SK-N-SH (cell line): Measurements from ENCODE around the gene MEGF10. TPM values are rescaled to one million over a fixed set of nuclear protein-coding genes. Genes with fewer than 3 reads are reported as not detected.

ENCODE experiments used
- CTCF ChIA-PET: fragments of 300-600, 350-600 bp; formaldehyde crosslinking; extraction: SDS; loops from one replicate; lab custom pipeline; 2021; lab: Yijun Ruan, JAX
- POLR2A ChIA-PET: fragments of 350-600 bp; sonication (Branson Sonifier 250); formaldehyde crosslinking; extraction: SDS; loops from one replicate; lab custom pipeline; 2020; ENCODE audit warnings: antibody characterized with exemption, inconsistent platforms; lab: Yijun Ruan, JAX
- DNase-seq: peaks from one replicate; pipeline ENCODE4 v3.0.0; 2012
- H2AFZ ChIP-seq: fragments of 200-600 bp; sonication (generic); 2 replicates; pipeline ENCODE4 v1.8.1; 2016; ENCODE audit warnings: antibody characterized with exemption, mild to moderate bottlenecking, low read depth
- H3F3A ChIP-seq: fragments of 200-600 bp; sonication (generic); replicated peaks from 2 replicates; pipeline ENCODE3; 2016; ENCODE audit warnings: antibody characterized with exemption, mild to moderate bottlenecking; ENCODE audit not compliant: insufficient read depth
- H3K27ac ChIP-seq, 2 experiments: fragments of 200-500 bp in 1 of 2; fragments of 200-600 bp in 1 of 2; sonication (Bioruptor generic) in 1 of 2; sonication (generic), shearing (Covaris generic) in 1 of 2; 2 replicates each; pipeline versions ENCODE4 v1.5.1 to v1.6.1; 2014 to 2016; ENCODE audit warnings: low read depth in 2 of 2, inconsistent platforms in 1 of 2, low read length in 1 of 2, mild to moderate bottlenecking in 1 of 2, mixed read lengths in 1 of 2
- H3K27me3 ChIP-seq: fragments of 200-600 bp; sonication (generic), shearing (Covaris generic); 2 replicates; pipeline ENCODE4 v1.6.1; 2016; ENCODE audit warnings: mixed run types; ENCODE audit not compliant: insufficient read depth
- H3K36me3 ChIP-seq, 2 experiments: fragments of 200-500 bp in 1 of 2; fragments of 200-600 bp in 1 of 2; sonication (Bioruptor generic) in 1 of 2; sonication (generic) in 1 of 2; replicated peaks in 1 of 2; 2 replicates each; pipeline versions ENCODE3 to v1.5.1; 2014 to 2016; ENCODE audit warnings: low read length in 1 of 2, mild to moderate bottlenecking in 1 of 2; ENCODE audit not compliant: insufficient read depth in 2 of 2, control insufficient read depth in 1 of 2
- H3K4me1 ChIP-seq, 2 experiments: fragments of 200-500 bp in 1 of 2; fragments of 200-600 bp in 1 of 2; sonication (Bioruptor generic) in 1 of 2; sonication (generic), shearing (Covaris generic) in 1 of 2; 2 replicates each; pipeline versions ENCODE4 v1.5.1 to v1.6.1; 2014 to 2016; ENCODE audit warnings: low read depth in 1 of 2, low read length in 1 of 2, mixed run types in 1 of 2; ENCODE audit not compliant: insufficient read depth in 2 of 2, control insufficient read depth in 1 of 2
- H3K4me2 ChIP-seq: fragments of 200-600 bp; sonication (generic), shearing (Covaris generic); 2 replicates; pipeline ENCODE4 v1.6.1; 2017; ENCODE audit warnings: mixed run types
- H3K4me3 ChIP-seq, 2 experiments: fragments of 200-500 bp in 1 of 2; fragments of 200-600 bp in 1 of 2; sonication (Bioruptor generic) in 1 of 2; sonication (generic), shearing (Covaris generic) in 1 of 2; 2 replicates each; pipeline versions ENCODE4 v1.5.1 to v1.8.1; 2014 to 2016; ENCODE audit warnings: low read depth in 2 of 2, inconsistent platforms in 1 of 2, low read length in 1 of 2, mild to moderate bottlenecking in 1 of 2, mixed read lengths in 1 of 2, moderate library complexity in 1 of 2
- H3K79me2 ChIP-seq: fragments of 200-600 bp; sonication (generic); 2 replicates; pipeline ENCODE4 v1.8.1; 2017; ENCODE audit warnings: mild to moderate bottlenecking; ENCODE audit not compliant: insufficient read depth
- H3K9ac ChIP-seq: fragments of 200-600 bp; sonication (generic); 2 replicates; pipeline ENCODE4 v1.6.1; 2017; ENCODE audit warnings: mixed run types
- H3K9me2 ChIP-seq: fragments of 200-600 bp; sonication (generic); 2 replicates; pipeline ENCODE4 v1.6.1; 2017; ENCODE audit warnings: mixed run types
- H3K9me3 ChIP-seq: fragments of 200-600 bp; sonication (generic); 2 replicates; pipeline ENCODE4 v1.6.1; 2017; ENCODE audit warnings: mixed run types, mild to moderate bottlenecking, moderate library complexity
- H4K20me1 ChIP-seq: fragments of 200-600 bp; sonication (generic); 2 replicates; pipeline ENCODE4 v1.6.1; 2017; ENCODE audit warnings: mild to moderate bottlenecking, mixed run types; ENCODE audit not compliant: insufficient read depth
- EP300 ChIP-seq, 2 experiments: IDR thresholded peaks; 2 replicates each; pipeline versions ENCODE4 v1.4.0 to v1.6.1; 2012; ENCODE audit warnings: borderline replicate concordance in 1 of 2, low read depth in 1 of 2, low read length in 1 of 2
- EZH2phosphoT487 ChIP-seq: fragments of 200-600 bp; sonication (generic); IDR thresholded peaks from 2 replicates; pipeline ENCODE4 v1.6.1; 2017; ENCODE audit warnings: low read depth, mixed run types, mild to moderate bottlenecking, antibody characterized with exemption, moderate library complexity, borderline replicate concordance
- FOSL2 ChIP-seq: IDR thresholded peaks from 2 replicates; pipeline ENCODE4 v1.4.0; 2012; ENCODE audit warnings: low read depth, mild to moderate bottlenecking, moderate library complexity, borderline replicate concordance
- FOXJ3 ChIP-seq: sonication (generic); formaldehyde crosslinking; IDR thresholded peaks from 2 replicates; pipeline ENCODE4 v1.5.1; 2020; ENCODE audit warnings: mild to moderate bottlenecking, missing genetic modification reagents
- FOXM1 ChIP-seq: IDR thresholded peaks from 2 replicates; pipeline ENCODE4 v1.4.0; 2012; ENCODE audit warnings: low read depth, mild to moderate bottlenecking
- GABPA ChIP-seq: IDR thresholded peaks from 2 replicates; pipeline ENCODE4 v1.4.0; 2012; ENCODE audit warnings: low read depth, mild to moderate bottlenecking
- GATA2 ChIP-seq: sonication (generic); formaldehyde crosslinking; IDR thresholded peaks from 2 replicates; pipeline ENCODE4 v1.5.0; 2020; ENCODE audit warnings: mild to moderate bottlenecking, missing genetic modification reagents
- IRF3 ChIP-seq: fragments of 150-350 bp; IDR thresholded peaks from 2 replicates; pipeline ENCODE4 v1.6.1; 2016; ENCODE audit warnings: mild to moderate bottlenecking, low read depth, low read length
- MEF2A ChIP-seq: IDR thresholded peaks from 2 replicates; pipeline ENCODE4 v1.4.0; 2012; ENCODE audit warnings: low read depth, borderline replicate concordance
- MXI1 ChIP-seq: IDR thresholded peaks from 2 replicates; pipeline ENCODE4 v1.6.1; 2012; ENCODE audit warnings: mild to moderate bottlenecking, low read depth, low read length, improper control_type of control experiment
- NRF1 ChIP-seq: IDR thresholded peaks from 2 replicates; pipeline ENCODE4 v1.6.1; 2012; ENCODE audit warnings: low read depth, mild to moderate bottlenecking, low read length
- PBX3 ChIP-seq: IDR thresholded peaks from 2 replicates; pipeline ENCODE4; 2012
- POLR2AphosphoS5 ChIP-seq: IDR thresholded peaks from 2 replicates; pipeline ENCODE4 v1.6.1; 2012; ENCODE audit warnings: low read depth, low read length
- TCF12 ChIP-seq: IDR thresholded peaks from 2 replicates; pipeline ENCODE4 v1.4.0; 2012
- USF1 ChIP-seq: IDR thresholded peaks from 2 replicates; pipeline ENCODE4 v1.4.0; 2012; ENCODE audit warnings: low read depth, borderline replicate concordance
- USF2 ChIP-seq: fragments of 150-350 bp; IDR thresholded peaks from 2 replicates; pipeline ENCODE4 v1.6.1; 2017; ENCODE audit warnings: antibody characterized with exemption, low read length, low read depth, borderline replicate concordance
- YY1 ChIP-seq: IDR thresholded peaks from 2 replicates; pipeline ENCODE4 v1.4.0; 2012; ENCODE audit warnings: low read depth, mild to moderate bottlenecking
- WGBS: methylation state at CpG from one replicate; pipeline ENCODE4 v1.1.6; 2017; ENCODE audit warnings: low lambda C conversion rate; 5-methylcytosine and 5-hydroxymethylcytosine counted together
- polyA plus RNA-seq, 3 experiments: library from polyadenylated mRNA; depleted of rRNA; stranded (reverse); fragments of >200 nt; gene quantifications; 2 replicates each; pipeline ENCODE4 v1.2.3, GENCODE V29; 2012

Gene MEGF10
- polyA plus RNA-seq, 1 of the 3 experiments (the other 2 are of a cell fraction) = 1.1 TPM

- Histone ChIP-seq H3K9me2 (no peaks in the 10 kb centered on the region), H3K4me1 (peaks cover 0 to 8% of the 10 kb centered on the region in 2 experiments; a peak in 1 of 4 replicates), H2AFZ (no peak overlapping the region), H3K4me3 (no peak overlapping the region), H4K20me1 (no peaks in the 10 kb centered on the region), H3K27me3 (no peaks in the 10 kb centered on the region), H3K36me3 (no peaks in the 10 kb centered on the region), H3K9ac (no peak overlapping the region), H3K4me2 (no peak overlapping the region), H3F3A (no peaks in the 10 kb centered on the region), H3K79me2 (no peaks in the 10 kb centered on the region), H3K27ac (no peak overlapping the region), H3K9me3 (no peaks in the 10 kb centered on the region)
- WGBS = 77% methylated on average over 1 of the region's 1 CpG
- POLR2A ChIA-PET = no interaction called here
- CTCF ChIA-PET = interaction anchor here (1.1 to 4.0 kb wide), 8 partner anchors 11 to 210 kb away, joined by 3 to 25 read pairs (median 6); no protein-coding TSS in a partner anchor
- TF ChIP-seq MEF2A (no peak), FOXJ3 (CRISPR knock-in tag) (no peak), GABPA (no peak), TCF12 (no peak), EZH2phosphoT487 (no peak), YY1 (no peak), USF2 (no peak), POLR2AphosphoS5 (no peak), IRF3 (no peak), EP300 (IDR thresholded peaks at IDR 0.05; ENCODE audit: borderline replicate concordance in 1 of 2, low read depth in 1 of 2, low read length in 1 of 2) (no peak), MXI1 (no peak), USF1 (no peak), GATA2 (CRISPR knock-in tag) (no peak), FOSL2 (no peak), NRF1 (no peak), FOXM1 (no peak), PBX3 (no peak)
- DNase-seq = no peak
Observed at GRCh38 chr5:127288676-127289075, 1.9 kb upstream of the MEGF10 start.
